Measurements from ENCODE around the gene JADE1. TPM values are rescaled to one million over a fixed set of nuclear protein-coding genes. Genes with fewer than 3 reads are reported as not detected.

Gene JADE1
- total RNA-seq, 1 experiment from 2014 or later = 34.5 TPM

- in situ Hi-C loops (cut with HindIII; ENCODE audit: low sequenced_read_pairs) = no loop called here
- DNase-seq (ENCODE audit: low spot score) = no peak
These were observed 5.7 kb upstream of the JADE1 start for GRCh38 chr4:128803783-128804182.

GRCh38 chr4:128810331-128810870 lies 901 bp downstream of the JADE1 start:
- in situ Hi-C loops (cut with HindIII; ENCODE audit: low sequenced_read_pairs) = no loop called here
- DNase-seq (ENCODE audit: low spot score) = peak; percentile 53

- DNase-seq (ENCODE audit: low spot score) = peak; percentile 80
- in situ Hi-C loops (cut with HindIII; ENCODE audit: low sequenced_read_pairs) = no loop called here
These were observed 1.5 kb downstream of the JADE1 start for GRCh38 chr4:128810871-128811570.

- DNase-seq (ENCODE audit: low spot score) = peak; percentile 71
- in situ Hi-C loops (cut with HindIII; ENCODE audit: low sequenced_read_pairs) = no loop called here
These were observed 2.3 kb downstream of the JADE1 start for GRCh38 chr4:128811571-128812441.

- in situ Hi-C loops (cut with HindIII; ENCODE audit: low sequenced_read_pairs) = no loop called here
These were observed 3.1 kb downstream of the JADE1 start for GRCh38 chr4:128812442-128813235.

GRCh38 chr4:128813965-128814364 lies 4.5 kb downstream of the JADE1 start:
- DNase-seq (ENCODE audit: low spot score) = no peak
- in situ Hi-C loops (cut with HindIII; ENCODE audit: low sequenced_read_pairs) = no loop called here

More at GRCh38 chr4:128812442-128813235, 3.1 kb downstream of the JADE1 start:
- DNase-seq (ENCODE audit: low spot score) = peak; percentile 56

- in situ Hi-C loops (cut with HindIII; ENCODE audit: low sequenced_read_pairs) = no loop called here
- no peak for DNase-seq (ENCODE audit: low spot score)
These were observed 8.9 kb downstream of the JADE1 start for GRCh38 chr4:128818442-128818841.

GRCh38 chr4:128819082-128819742 lies 9.7 kb downstream of the JADE1 start:
- in situ Hi-C loops (cut with HindIII; ENCODE audit: low sequenced_read_pairs) = no loop called here
- DNase-seq (ENCODE audit: low spot score) = no peak

GRCh38 chr4:128820671-128821070 lies 11.2 kb downstream of the JADE1 start:
- in situ Hi-C loops (cut with HindIII; ENCODE audit: low sequenced_read_pairs) = no loop called here
- DNase-seq (ENCODE audit: low spot score) = no peak

- in situ Hi-C loops (cut with HindIII; ENCODE audit: low sequenced_read_pairs) = no loop called here
- no peak for DNase-seq (ENCODE audit: low spot score)
These were observed 11.7 kb downstream of the JADE1 start for GRCh38 chr4:128821151-128821550.

GRCh38 chr4:128823025-128823661 lies 13.6 kb downstream of the JADE1 start:
- DNase-seq (ENCODE audit: low spot score) = no peak
- in situ Hi-C loops (cut with HindIII; ENCODE audit: low sequenced_read_pairs) = no loop called here

- in situ Hi-C loops (cut with HindIII; ENCODE audit: low sequenced_read_pairs) = no loop called here
- DNase-seq (ENCODE audit: low spot score) = no peak
These were observed 15.7 kb downstream of the JADE1 start for GRCh38 chr4:128825226-128825625.

- DNase-seq (ENCODE audit: low spot score) = no peak
- in situ Hi-C loops (cut with HindIII; ENCODE audit: low sequenced_read_pairs) = no loop called here
These were observed 17.8 kb downstream of the JADE1 start for GRCh38 chr4:128827296-128827695.

- DNase-seq (ENCODE audit: low spot score) = peak; percentile 25
- in situ Hi-C loops (cut with HindIII; ENCODE audit: low sequenced_read_pairs) = no loop called here
These were observed 21.5 kb downstream of the JADE1 start for GRCh38 chr4:128830906-128831503.

- peak; percentile 47 for DNase-seq (ENCODE audit: low spot score)
- in situ Hi-C loops (cut with HindIII; ENCODE audit: low sequenced_read_pairs) = no loop called here
These were observed 22.2 kb downstream of the JADE1 start for GRCh38 chr4:128831531-128832242.

GRCh38 chr4:128832243-128832625 lies 22.7 kb downstream of the JADE1 start:
- DNase-seq (ENCODE audit: low spot score) = no peak
- in situ Hi-C loops (cut with HindIII; ENCODE audit: low sequenced_read_pairs) = no loop called here

GRCh38 chr4:128835498-128836222 lies 26.2 kb downstream of the JADE1 start:
- peak; percentile 77 for DNase-seq (ENCODE audit: low spot score)
- in situ Hi-C loops (cut with HindIII; ENCODE audit: low sequenced_read_pairs) = no loop called here

Measured in G401 (cell line).